GM21825 (cell line): ENCODE data around the gene GLUD2.
"Not testable (repeated sequence)": the region's sequence is repeated elsewhere in the genome, so short reads cannot be mapped to it uniquely, and the experiment has no call there.

Experiments
- ATAC-seq: cut with Tn5 transposase; IDR thresholded peaks from one replicate; pipeline ENCODE4 v1.9.1; 2021; ENCODE audit warnings: mild to moderate bottlenecking, moderate library complexity; ENCODE audit not compliant: unreplicated experiment

The GLUD2 gene

DNA sequence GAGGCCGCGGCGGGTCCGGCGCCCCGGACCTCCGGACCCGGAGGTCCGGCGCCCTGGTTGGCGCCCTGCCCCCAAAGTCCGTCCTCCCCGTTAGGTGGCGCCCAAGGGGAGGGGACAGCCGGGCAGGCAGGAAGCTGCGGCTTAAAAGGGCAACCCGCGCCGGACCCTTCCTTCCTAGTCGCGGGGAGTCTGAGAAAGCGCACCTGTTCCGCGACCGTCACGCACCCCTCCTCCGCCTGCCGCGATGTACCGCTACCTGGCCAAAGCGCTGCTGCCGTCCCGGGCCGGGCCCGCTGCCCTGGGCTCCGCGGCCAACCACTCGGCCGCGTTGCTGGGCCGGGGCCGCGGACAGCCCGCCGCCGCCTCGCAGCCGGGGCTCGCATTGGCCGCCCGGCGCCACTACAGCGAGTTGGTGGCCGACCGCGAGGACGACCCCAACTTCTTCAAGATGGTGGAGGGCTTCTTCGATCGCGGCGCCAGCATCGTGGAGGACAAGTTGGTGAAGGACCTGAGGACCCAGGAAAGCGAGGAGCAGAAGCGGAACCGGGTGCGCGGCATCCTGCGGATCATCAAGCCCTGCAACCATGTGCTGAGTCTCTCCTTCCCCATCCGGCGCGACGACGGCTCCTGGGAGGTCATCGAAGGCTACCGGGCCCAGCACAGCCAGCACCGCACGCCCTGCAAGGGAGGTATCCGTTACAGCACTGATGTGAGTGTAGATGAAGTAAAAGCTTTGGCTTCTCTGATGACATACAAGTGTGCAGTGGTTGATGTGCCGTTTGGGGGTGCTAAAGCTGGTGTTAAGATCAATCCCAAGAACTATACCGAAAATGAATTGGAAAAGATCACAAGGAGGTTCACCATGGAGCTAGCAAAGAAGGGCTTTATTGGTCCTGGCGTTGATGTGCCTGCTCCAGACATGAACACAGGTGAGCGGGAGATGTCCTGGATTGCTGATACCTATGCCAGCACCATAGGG, at the start of gene GLUD2:
GLUD2 (plus strand) TSS at position 170 of the 979 bp plus-strand sequence; CDS start at position 245, 75 bp downstream.
- ATAC-seq = not testable (repeated sequence)

DNA sequence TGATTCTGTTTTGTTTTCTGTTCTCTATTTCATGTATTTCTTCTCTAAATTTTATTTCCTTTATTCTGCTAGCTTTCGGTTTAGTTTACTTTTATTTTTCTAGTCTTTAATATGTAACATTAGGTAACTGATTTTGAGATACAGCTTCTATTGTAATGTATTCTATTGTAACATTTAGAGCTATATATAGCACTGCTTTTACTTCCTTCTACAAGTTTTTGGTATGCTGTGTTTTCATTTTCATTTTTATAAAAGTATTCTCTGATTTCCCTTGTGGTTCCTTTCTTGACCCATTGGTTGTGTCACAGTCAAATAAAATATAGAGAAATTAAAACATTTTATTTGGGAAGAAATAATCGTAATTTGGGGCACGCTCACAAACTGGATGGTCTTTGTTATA, 48.0 kb upstream of the GLUD2 start:
- ATAC-seq = no peak

GRCh38 chrX:121000589-121000988, 46.8 kb upstream of the GLUD2 start:
- no peak for ATAC-seq

DNA sequence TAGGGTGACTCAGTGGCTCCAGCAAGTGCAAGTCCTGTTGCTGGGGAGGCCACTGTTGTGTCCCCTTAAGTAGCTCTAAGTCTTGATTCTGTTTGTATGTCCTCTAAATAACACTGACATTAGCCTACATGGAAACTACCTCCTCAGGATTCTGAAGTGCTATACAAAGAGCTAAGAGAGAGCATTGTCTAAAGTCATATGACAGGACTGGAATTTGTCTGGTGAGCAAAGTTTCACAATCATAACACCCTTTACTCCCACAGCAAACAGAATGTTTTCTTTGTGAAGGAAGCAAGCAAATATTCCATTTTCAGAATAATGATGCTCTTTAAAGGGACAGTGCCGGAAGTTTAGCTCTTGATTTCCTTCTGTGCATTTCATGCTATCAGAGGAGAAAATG, 38.5 kb upstream of the GLUD2 start:
- no peak for ATAC-seq

GRCh38 chrX:121009764-121010163, 37.6 kb upstream of the GLUD2 start:
- ATAC-seq = no peak

DNA sequence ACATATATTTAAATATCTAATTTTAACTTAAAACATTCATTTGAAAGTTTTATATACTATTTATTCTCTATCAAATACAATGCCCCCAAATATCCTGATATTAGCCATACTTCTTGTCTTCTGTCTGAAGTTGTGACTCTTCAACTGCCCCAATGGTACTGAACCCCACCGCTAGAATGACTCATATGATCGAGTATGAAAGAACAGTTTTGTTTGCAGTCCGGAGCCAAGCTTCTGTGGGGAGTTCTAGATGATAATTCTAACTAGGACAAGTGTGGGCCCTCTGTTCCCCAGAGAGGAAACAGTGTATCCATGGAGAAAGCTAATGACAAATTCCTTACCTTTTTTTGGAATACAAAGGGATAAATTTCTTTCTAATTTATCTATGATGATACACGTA, 37.2 kb upstream of the GLUD2 start:
- no peak for ATAC-seq

DNA sequence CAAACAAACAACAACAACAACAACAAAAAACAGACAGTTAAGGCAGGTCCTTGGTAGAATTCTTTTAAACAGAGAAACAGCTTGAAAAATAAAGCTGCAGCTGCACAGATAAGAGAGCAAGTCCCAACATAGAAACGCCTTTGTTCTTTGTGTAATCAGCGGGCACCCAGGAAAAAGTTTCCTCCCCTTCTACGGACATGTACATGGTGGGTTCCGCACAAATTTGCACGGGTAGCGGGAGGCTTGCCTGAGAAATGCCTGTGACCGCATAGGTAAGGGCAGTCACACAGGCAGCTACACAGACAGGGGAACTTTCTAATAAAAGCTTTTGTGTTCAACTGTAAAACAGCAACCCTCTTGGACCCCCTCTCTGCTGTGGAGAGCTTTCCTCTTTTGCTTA, 36.2 kb upstream of the GLUD2 start:
- no peak for ATAC-seq

GRCh38 chrX:121013897-121014455, 33.4 kb upstream of the GLUD2 start:
- no peak for ATAC-seq

- ATAC-seq = no peak
Observed at GRCh38 chrX:121014826-121015225, 32.6 kb upstream of the GLUD2 start.

- ATAC-seq = no peak
Observed at GRCh38 chrX:121028419-121028818, 19.0 kb upstream of the GLUD2 start.

DNA sequence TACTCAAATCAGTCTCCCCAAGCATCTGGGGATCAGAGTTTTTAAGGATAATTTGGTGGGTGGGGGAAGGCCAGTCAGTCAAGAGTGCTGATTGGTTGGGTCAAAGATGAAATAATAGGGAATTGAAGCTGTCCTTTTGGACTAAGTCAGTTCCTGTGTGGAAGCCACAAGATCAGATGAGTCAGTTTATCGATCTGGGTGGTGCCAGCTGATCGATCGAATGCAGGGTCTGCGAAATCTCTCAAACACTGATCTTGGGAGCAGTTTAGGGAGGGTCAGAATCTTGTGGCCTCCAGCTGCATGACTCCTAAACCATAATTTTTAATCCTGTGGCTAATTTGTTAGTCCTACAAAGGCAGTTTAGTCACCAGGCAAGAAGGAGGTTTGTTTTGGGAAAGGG, 17.3 kb upstream of the GLUD2 start:
- no peak for ATAC-seq

GRCh38 chrX:121032531-121032930, 14.9 kb upstream of the GLUD2 start:
- ATAC-seq = no peak

DNA sequence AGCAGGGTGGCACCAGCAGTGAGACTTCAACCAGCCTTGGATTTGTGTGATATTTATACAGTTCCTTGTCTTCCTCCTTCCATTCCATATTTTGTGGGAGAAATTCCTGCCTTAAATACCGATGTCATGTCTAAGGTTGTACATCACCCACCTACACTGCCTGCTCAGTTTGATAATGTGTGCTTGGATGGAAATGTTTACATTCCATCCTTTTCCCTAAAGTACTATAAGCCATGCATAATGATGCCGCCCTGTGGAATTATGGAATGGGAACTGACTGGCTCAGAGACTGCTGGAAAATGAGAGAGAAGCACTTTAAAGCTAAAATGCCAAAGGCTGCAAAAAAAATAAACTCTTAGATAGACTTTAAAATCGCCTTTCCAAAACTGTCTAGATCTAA, 11.3 kb upstream of the GLUD2 start:
- ATAC-seq = no peak

DNA sequence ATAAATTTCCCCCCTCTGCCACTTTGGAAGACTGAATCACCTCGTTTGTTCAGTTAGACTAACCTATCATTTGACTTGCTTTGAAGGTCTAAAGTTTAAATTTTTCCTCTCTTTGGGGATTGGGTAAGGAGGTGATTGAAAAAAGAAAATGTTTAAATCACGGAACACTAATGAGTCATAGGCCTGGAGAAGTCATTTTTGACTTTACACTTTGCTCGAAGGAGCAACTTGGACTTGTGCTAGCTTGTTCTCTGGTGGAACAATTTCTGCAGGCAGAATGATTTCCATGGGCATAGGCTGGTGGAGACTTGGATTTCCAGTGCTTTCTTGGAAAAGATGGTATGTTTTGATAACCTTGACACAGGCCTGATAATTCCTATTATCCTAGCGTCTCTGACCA, 10.5 kb upstream of the GLUD2 start:
- no peak for ATAC-seq

- no peak for ATAC-seq
Observed at GRCh38 chrX:121050781-121051180, 3.4 kb downstream of the GLUD2 start.

DNA sequence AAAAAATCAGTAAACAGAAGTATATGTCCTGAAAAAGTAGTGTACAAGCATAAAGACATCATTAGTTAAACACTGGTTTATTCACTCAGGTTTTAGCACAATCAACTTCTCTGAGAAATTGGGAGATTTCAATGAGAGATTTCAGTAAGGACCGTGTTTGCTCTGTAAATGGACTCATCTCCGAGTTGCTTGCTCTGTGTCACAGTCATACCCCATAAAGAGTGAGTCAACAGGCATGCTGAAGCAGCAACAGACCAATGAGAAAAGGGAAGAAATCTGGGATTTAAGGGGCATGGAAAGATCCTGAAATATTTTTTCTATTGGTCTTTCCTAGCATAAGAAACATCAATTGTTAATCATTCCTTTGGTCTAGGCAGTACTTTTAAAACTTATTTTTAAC, 4.7 kb downstream of the GLUD2 start:
- ATAC-seq = no peak

GRCh38 chrX:121062289-121062688, 14.9 kb downstream of the GLUD2 start:
- no peak for ATAC-seq

- ATAC-seq = no peak
Observed at GRCh38 chrX:121064579-121064978, 17.2 kb downstream of the GLUD2 start.

- not testable (repeated sequence) for ATAC-seq
Observed at GRCh38 chrX:121084247-121084646, 36.8 kb downstream of the GLUD2 start.

DNA sequence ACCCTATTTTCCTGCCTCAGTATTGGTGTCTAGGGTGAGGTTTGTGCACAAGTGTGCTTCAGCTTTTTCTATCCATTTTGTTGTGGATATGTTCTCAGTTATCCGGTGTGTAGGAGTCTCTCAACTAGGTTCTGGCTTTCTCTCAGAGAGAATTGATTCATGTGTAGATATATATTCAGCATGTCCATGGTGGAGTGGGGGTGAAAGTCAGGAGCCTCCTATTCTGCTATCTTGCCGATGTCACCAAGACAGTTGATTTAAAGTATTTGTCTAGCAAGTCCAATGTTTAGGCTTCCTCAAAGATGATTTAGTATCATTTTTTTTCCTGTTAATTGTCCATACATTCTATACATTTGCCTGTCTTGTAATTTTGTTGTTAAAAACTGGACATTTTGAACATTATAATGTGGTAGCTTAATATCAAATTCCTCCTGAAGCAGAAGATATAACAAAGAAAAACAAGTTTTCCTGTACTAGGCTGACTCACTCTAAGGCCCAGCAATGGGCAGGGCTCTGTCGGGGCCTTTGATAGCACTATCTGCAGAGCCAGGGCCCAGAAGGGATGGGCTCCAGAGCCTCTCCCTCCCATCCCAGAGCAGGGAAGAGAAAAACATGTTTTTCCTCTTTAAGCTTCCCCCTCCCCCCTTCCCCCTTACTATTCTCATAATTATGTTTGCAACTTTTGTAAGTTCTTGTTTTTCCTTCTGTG, 37.6 kb downstream of the GLUD2 start:
- no peak for ATAC-seq

DNA sequence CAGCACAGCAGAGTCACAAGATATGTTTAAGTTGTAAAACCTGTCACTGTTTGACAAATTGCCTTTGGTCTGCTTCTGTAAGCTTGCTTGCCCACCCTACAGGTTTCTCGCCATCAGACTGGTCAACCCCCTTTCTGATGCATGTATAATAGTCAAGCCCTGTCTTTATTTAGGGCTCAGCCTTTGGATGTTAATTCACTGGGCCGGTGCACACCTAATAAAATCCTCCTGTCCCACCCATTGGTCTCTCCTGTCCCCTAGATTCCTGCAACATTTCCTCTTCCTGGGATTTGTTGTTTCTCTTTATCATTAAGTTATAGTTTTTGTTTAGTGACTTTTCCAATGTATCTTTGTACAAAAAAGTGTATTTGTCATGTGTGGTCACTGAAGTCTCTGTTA, 38.2 kb downstream of the GLUD2 start:
- ATAC-seq = no peak

DNA sequence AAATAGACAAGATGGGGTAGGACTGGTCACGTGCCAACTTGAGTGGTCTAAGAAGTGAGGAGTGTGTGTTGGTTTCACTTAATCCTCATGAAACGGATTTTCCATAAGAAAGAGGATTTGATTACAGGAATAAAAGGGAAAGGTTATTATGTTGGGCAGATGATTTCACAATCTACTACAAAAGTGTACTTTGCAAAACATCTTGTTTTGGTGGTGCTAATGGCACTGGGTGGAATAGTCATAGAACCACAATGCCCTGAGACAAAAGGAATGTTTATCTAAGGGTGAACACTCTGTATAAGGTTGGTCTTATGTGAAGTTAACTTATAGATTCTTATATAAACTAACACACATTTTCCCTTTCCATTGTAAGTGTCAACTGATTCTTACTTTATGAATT, 45.6 kb downstream of the GLUD2 start:
- ATAC-seq = no peak
